ENCODE measurements around the gene TRPV4. TPM values are rescaled to one million over a fixed set of nuclear protein-coding genes. Genes with fewer than 3 reads are reported as not detected.

Gene TRPV4
- total RNA-seq, 2 experiments from 2014 or later = 2.1 TPM; not detected in 1

GRCh38 chr12:109877504-109878246, 44.5 kb upstream of the TRPV4 start:
- no TSS peak for BruUV-seq (replicated peaks)
- Histone ChIP-seq H3K36me3 (ENCODE audit: insufficient read depth, low read length) (0 out of 2 replicates have a peak, but pooled peaks cover under 1% of the 10 kb centered on the region), H2AFZ (ENCODE audit: low read length) (no peak overlapping the region), H3K9me3 (ENCODE audit: low read length) (no peaks in the 10 kb centered on the region), H3K79me2 (ENCODE audit: insufficient read depth, low read depth, low read length) (no peaks in the 10 kb centered on the region; the same call in 1 of the 2 replicates), H3K4me1 (ENCODE audit: insufficient read depth, low read length, poor library complexity, severe bottlenecking) (peaks cover 38% of the 10 kb centered on the region), H3K4me3 (ENCODE audit: low read depth, low read length, poor library complexity, severe bottlenecking) (no peak overlapping the region), H3K27ac (ENCODE audit: low read depth, low read length, poor library complexity, severe bottlenecking) (no peak overlapping the region), H3K4me2 (ENCODE audit: low read length) (no peak overlapping the region), H4K20me1 (ENCODE audit: insufficient read depth, low read length) (no peaks in the 10 kb centered on the region; the same call in 1 of the 2 replicates), H3K9me2 (ENCODE audit: insufficient read depth, low read length) (no peaks in the 10 kb centered on the region)
- TF ChIP-seq, protein P1, sequence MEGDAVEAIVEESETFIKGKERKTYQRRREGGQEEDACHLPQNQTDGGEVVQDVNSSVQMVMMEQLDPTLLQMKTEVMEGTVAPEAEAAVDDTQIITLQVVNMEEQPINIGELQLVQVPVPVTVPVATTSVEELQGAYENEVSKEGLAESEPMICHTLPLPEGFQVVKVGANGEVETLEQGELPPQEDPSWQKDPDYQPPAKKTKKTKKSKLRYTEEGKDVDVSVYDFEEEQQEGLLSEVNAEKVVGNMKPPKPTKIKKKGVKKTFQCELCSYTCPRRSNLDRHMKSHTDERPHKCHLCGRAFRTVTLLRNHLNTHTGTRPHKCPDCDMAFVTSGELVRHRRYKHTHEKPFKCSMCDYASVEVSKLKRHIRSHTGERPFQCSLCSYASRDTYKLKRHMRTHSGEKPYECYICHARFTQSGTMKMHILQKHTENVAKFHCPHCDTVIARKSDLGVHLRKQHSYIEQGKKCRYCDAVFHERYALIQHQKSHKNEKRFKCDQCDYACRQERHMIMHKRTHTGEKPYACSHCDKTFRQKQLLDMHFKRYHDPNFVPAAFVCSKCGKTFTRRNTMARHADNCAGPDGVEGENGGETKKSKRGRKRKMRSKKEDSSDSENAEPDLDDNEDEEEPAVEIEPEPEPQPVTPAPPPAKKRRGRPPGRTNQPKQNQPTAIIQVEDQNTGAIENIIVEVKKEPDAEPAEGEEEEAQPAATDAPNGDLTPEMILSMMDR (conservative IDR thresholded peaks at IDR 0.05; ENCODE audit: low read length) = no peak
- TF ChIP-seq EZH2phosphoT487 (IDR thresholded peaks at IDR 0.05; ENCODE audit: borderline replicate concordance, low read depth, low read length) = no peak
- ChIA-PET CTCF (ENCODE audit: unreplicated experiment) (no interaction called here), POLR2A (interaction anchor here (0.6 kb wide), 1 partner anchor 41 kb away, joined by 3 read pairs; no protein-coding TSS in a partner anchor)
- intact Hi-C loops (cut with micrococcal nuclease; ENCODE audit: unreplicated experiment) = no loop called here
- DNase-seq (ENCODE audit: low spot score) = no peak

GRCh38 chr12:109876406-109876805, 43.2 kb upstream of the TRPV4 start:
- no peak for TF ChIP-seq EZH2phosphoT487 (IDR thresholded peaks at IDR 0.05; ENCODE audit: borderline replicate concordance, low read depth, low read length)
- TF ChIP-seq, protein P1 (conservative IDR thresholded peaks at IDR 0.05; ENCODE audit: low read length) = no peak
- Histone ChIP-seq H2AFZ (ENCODE audit: low read length) (no peak overlapping the region), H3K36me3 (ENCODE audit: insufficient read depth, low read length) (0 out of 2 replicates have a peak, but pooled peaks cover 7% of the 10 kb centered on the region), H4K20me1 (ENCODE audit: insufficient read depth, low read length) (no peaks in the 10 kb centered on the region; the same call in 1 of the 2 replicates), H3K9me3 (ENCODE audit: low read length) (no peaks in the 10 kb centered on the region), H3K9me2 (ENCODE audit: insufficient read depth, low read length) (no peaks in the 10 kb centered on the region), H3K4me1 (ENCODE audit: insufficient read depth, low read length, poor library complexity, severe bottlenecking) (peaks cover 37% of the 10 kb centered on the region), H3K4me2 (ENCODE audit: low read length) (no peak overlapping the region), H3K79me2 (ENCODE audit: insufficient read depth, low read depth, low read length) (no peaks in the 10 kb centered on the region; the same call in 1 of the 2 replicates), H3K27ac (ENCODE audit: low read depth, low read length, poor library complexity, severe bottlenecking) (no peak overlapping the region), H3K4me3 (ENCODE audit: low read depth, low read length, poor library complexity, severe bottlenecking) (no peak overlapping the region)
- ChIA-PET CTCF (ENCODE audit: unreplicated experiment) (no interaction called here), POLR2A (interaction anchor here (0.6 to 1.1 kb wide), 3 partner anchors 29 to 474 kb away, joined by 3 read pairs; no protein-coding TSS in a partner anchor)
- BruUV-seq (replicated peaks) = no TSS peak
- intact Hi-C loops (cut with micrococcal nuclease; ENCODE audit: unreplicated experiment) = no loop called here
- DNase-seq (ENCODE audit: low spot score) = no peak

Measured in OCI-LY7 (cell line).